ENCODE results near the gene PTK7.

The PTK7 gene

DNA sequence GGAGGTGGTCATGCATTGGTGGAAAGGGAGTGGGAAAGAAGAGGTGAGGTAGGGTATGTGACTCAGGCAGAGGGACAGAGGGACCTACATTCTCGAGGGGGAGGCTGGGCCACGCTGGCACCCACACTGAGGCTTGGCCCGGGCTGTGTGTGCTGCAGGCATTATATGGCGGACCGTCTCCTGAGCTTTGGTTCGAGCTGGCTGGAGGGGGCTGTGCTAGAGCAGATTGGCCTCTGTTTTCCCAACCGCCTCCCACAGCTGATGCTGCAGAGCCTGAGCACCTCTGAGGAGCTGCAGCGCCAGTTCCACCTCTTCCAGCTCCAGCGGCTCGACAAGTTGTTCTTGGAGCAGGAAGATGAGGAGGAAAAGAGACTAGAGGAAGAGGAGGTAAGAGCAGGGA, 129.7 kb downstream of the PTK7 start:
- Histone ChIP-seq H3K27ac (ENCODE audit: low read length) (no peak overlapping the region), H3K79me2 (ENCODE audit: insufficient read depth, low read length) (no peaks in the 10 kb centered on the region), H4K20me1 (ENCODE audit: insufficient read depth, low read length) (no peaks in the 10 kb centered on the region), H3K27me3 (ENCODE audit: insufficient read depth, low read length, poor library complexity) (no peaks in the 10 kb centered on the region), H3K4me2 (ENCODE audit: insufficient read depth, low read length) (no peak overlapping the region), H3K36me3 (ENCODE audit: insufficient read depth, low read length) (peaks cover 7% of the 10 kb centered on the region), H3K4me1 (ENCODE audit: insufficient read depth, low read length) (no peaks in the 10 kb centered on the region), H3K4me3 (ENCODE audit: low read depth in 1 of 2, low read length in 2 of 2) (no peak overlapping the region), H3K9me3 (ENCODE audit: insufficient read depth, low read length, severe bottlenecking) (no peaks in the 10 kb centered on the region), H3K9ac (ENCODE audit: low read depth, low read length) (no peak overlapping the region), H2AFZ (ENCODE audit: low read depth, low read length) (no peak overlapping the region)
- no peak for ATAC-seq (ENCODE audit: insufficient read depth, low read depth)
- no peak for TF ChIP-seq EZH2 (IDR thresholded peaks at IDR 0.05; ENCODE audit: borderline replicate concordance, low read depth, low read length, severe bottlenecking)
- DNase-seq, result no peak

DNA sequence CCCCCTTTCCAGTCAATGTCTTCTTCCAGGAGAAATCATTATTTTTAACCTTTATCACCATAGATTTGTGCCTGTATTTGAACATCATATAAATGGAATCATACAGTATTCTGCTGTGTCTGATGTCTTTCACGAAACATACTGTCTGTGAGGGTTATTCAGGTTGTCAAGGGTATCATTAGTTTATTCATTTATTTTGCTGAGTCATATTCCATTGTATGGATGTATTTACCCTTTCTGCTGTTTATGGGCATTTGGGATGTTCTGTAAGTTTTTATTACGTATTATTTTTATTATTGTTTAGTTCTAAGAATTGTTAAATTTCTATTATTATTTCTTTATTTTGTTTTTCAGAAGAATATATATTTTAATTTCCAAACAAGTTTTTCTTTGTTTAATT, 131.2 kb downstream of the PTK7 start:
- Histone ChIP-seq H3K4me2 (ENCODE audit: insufficient read depth, low read length) (no peak overlapping the region), H3K4me1 (ENCODE audit: insufficient read depth, low read length) (no peaks in the 10 kb centered on the region), H3K27me3 (ENCODE audit: insufficient read depth, low read length, poor library complexity) (no peaks in the 10 kb centered on the region), H3K27ac (ENCODE audit: low read length) (no peak overlapping the region), H3K36me3 (ENCODE audit: insufficient read depth, low read length) (0 out of 2 replicates have a peak, but pooled peaks cover 4% of the 10 kb centered on the region), H4K20me1 (ENCODE audit: insufficient read depth, low read length) (no peaks in the 10 kb centered on the region), H3K9ac (ENCODE audit: low read depth, low read length) (no peak overlapping the region), H2AFZ (ENCODE audit: low read depth, low read length) (no peak overlapping the region), H3K9me3 (ENCODE audit: insufficient read depth, low read length, severe bottlenecking) (no peaks in the 10 kb centered on the region), H3K79me2 (ENCODE audit: insufficient read depth, low read length) (no peaks in the 10 kb centered on the region), H3K4me3 (ENCODE audit: low read depth in 1 of 2, low read length in 2 of 2) (no peak overlapping the region)
- ATAC-seq (ENCODE audit: insufficient read depth, low read depth), result no peak
- DNase-seq, result no peak
- TF ChIP-seq EZH2 (IDR thresholded peaks at IDR 0.05; ENCODE audit: borderline replicate concordance, low read depth, low read length, severe bottlenecking), result no peak
- TF ChIP-seq, protein P1, sequence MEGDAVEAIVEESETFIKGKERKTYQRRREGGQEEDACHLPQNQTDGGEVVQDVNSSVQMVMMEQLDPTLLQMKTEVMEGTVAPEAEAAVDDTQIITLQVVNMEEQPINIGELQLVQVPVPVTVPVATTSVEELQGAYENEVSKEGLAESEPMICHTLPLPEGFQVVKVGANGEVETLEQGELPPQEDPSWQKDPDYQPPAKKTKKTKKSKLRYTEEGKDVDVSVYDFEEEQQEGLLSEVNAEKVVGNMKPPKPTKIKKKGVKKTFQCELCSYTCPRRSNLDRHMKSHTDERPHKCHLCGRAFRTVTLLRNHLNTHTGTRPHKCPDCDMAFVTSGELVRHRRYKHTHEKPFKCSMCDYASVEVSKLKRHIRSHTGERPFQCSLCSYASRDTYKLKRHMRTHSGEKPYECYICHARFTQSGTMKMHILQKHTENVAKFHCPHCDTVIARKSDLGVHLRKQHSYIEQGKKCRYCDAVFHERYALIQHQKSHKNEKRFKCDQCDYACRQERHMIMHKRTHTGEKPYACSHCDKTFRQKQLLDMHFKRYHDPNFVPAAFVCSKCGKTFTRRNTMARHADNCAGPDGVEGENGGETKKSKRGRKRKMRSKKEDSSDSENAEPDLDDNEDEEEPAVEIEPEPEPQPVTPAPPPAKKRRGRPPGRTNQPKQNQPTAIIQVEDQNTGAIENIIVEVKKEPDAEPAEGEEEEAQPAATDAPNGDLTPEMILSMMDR (IDR thresholded peaks at IDR 0.05; ENCODE audit: borderline replicate concordance, extremely low read depth, low read length, poor library complexity, severe bottlenecking), result no peak

Data from DND-41 (cell line).